Stomach smooth muscle (tissue), 2 donors: ENCODE results near the gene C1orf174.

Source experiments
- H3K27ac ChIP-seq: one replicate; pipeline ENCODE4 v1.7.0; 2013; ENCODE audit warnings: mild to moderate bottlenecking, low read length, inconsistent platforms
- H3K27me3 ChIP-seq, 2 donors: one replicate each; pipeline ENCODE4 v1.7.0; 2013; ENCODE audit warnings: low read length in 2 of 2; ENCODE audit not compliant: insufficient read depth in 2 of 2, control insufficient read depth in 1 of 2
- H3K36me3 ChIP-seq, 2 donors: one replicate each; pipeline ENCODE4 v1.7.0; 2013; ENCODE audit warnings: low read length in 2 of 2; ENCODE audit not compliant: control insufficient read depth in 2 of 2, insufficient read depth in 2 of 2
- H3K4me1 ChIP-seq: one replicate; pipeline ENCODE4 v1.7.0; 2013; ENCODE audit warnings: low read length; ENCODE audit not compliant: control insufficient read depth, insufficient read depth
- H3K4me3 ChIP-seq, 2 donors: one replicate each; pipeline ENCODE4 v1.7.0; 2013; ENCODE audit warnings: low read length in 2 of 2
- H3K9ac ChIP-seq, 2 donors: one replicate each; pipeline ENCODE4 v1.7.0; 2013; ENCODE audit warnings: low read length in 2 of 2, mild to moderate bottlenecking in 1 of 2
- H3K9me3 ChIP-seq, 2 donors: one replicate each; pipeline ENCODE4 v1.7.0; 2013; ENCODE audit warnings: low read length in 2 of 2; ENCODE audit not compliant: control insufficient read depth in 2 of 2
- donor health status: healthy.
- donor health status: Pancreatic carcinoma.

The C1orf174 gene

GRCh38 chr1:3940081-3940753 is 40.1 kb upstream of the C1orf174 start:
- Histone ChIP-seq H3K27ac (no peak overlapping the region), H3K27me3 (peaks cover 11 to 12% of the 10 kb centered on the region in 2 donors), H3K4me1 (no peaks in the 10 kb centered on the region), H3K9me3 (peaks cover 0 to 3% of the 10 kb centered on the region in 2 donors), H3K4me3 (no peak overlapping the region), H3K36me3 (no peaks in the 10 kb centered on the region), H3K9ac (no peak overlapping the region)

- Histone ChIP-seq H3K27ac (no peak overlapping the region), H3K4me1 (no peaks in the 10 kb centered on the region), H3K9me3 (peaks cover 0 to 3% of the 10 kb centered on the region in 2 donors), H3K9ac (no peak overlapping the region), H3K27me3 (peaks cover 8 to 11% of the 10 kb centered on the region in 2 donors), H3K36me3 (no peaks in the 10 kb centered on the region), H3K4me3 (no peak overlapping the region)
Measured at GRCh38 chr1:3939242-3940080, 39.4 kb upstream of the C1orf174 start.

GRCh38 chr1:3932156-3932919 is 32.3 kb upstream of the C1orf174 start:
- Histone ChIP-seq H3K9ac (no peak overlapping the region), H3K27ac (no peak overlapping the region), H3K9me3 (peaks cover 2 to 3% of the 10 kb centered on the region in 2 donors), H3K36me3 (no peaks in the 10 kb centered on the region), H3K4me1 (no peaks in the 10 kb centered on the region), H3K27me3 (peaks cover 4 to 11% of the 10 kb centered on the region in 2 donors), H3K4me3 (no peak overlapping the region)

GRCh38 chr1:3931007-3931912 is 31.2 kb upstream of the C1orf174 start:
- Histone ChIP-seq H3K9me3 (peaks cover 2 to 3% of the 10 kb centered on the region in 2 donors), H3K4me3 (no peak overlapping the region), H3K27ac (no peak overlapping the region), H3K36me3 (no peaks in the 10 kb centered on the region), H3K4me1 (no peaks in the 10 kb centered on the region), H3K27me3 (peaks cover 4 to 12% of the 10 kb centered on the region in 2 donors), H3K9ac (no peak overlapping the region)

- Histone ChIP-seq H3K27ac (no peak overlapping the region), H3K36me3 (no peaks in the 10 kb centered on the region), H3K9ac (no peak overlapping the region), H3K9me3 (peaks cover 1 to 2% of the 10 kb centered on the region in 2 donors), H3K4me1 (no peaks in the 10 kb centered on the region), H3K27me3 (peaks cover 4 to 16% of the 10 kb centered on the region in 2 donors), H3K4me3 (no peak overlapping the region)
Measured at GRCh38 chr1:3930301-3931006, 30.4 kb upstream of the C1orf174 start.

GRCh38 chr1:3929126-3929525 is 29.1 kb upstream of the C1orf174 start:
- H3K9ac ChIP-seq = no peak overlapping the region

GRCh38 chr1:3928586-3928985 is 28.5 kb upstream of the C1orf174 start:
- Histone ChIP-seq H3K4me3 (no peak overlapping the region), H3K9me3 (peaks cover 0 to 2% of the 10 kb centered on the region in 2 donors), H3K27me3 (peaks cover 4 to 21% of the 10 kb centered on the region in 2 donors), H3K36me3 (no peaks in the 10 kb centered on the region), H3K27ac (no peak overlapping the region), H3K9ac (no peak overlapping the region), H3K4me1 (no peaks in the 10 kb centered on the region)

More at GRCh38 chr1:3929126-3929525, 29.1 kb upstream of the C1orf174 start:
- Histone ChIP-seq H3K36me3 (no peaks in the 10 kb centered on the region), H3K27ac (no peak overlapping the region), H3K4me3 (no peak overlapping the region), H3K27me3 (peaks cover 4 to 21% of the 10 kb centered on the region in 2 donors), H3K4me1 (no peaks in the 10 kb centered on the region), H3K9me3 (peaks cover 0 to 2% of the 10 kb centered on the region in 2 donors)

GRCh38 chr1:3926956-3927355 is 26.9 kb upstream of the C1orf174 start:
- no peaks in the 10 kb centered on the region for H3K36me3 ChIP-seq
- H3K4me1 ChIP-seq = no peaks in the 10 kb centered on the region
- peaks cover 0 to 2% of the 10 kb centered on the region in 2 donors for H3K9me3 ChIP-seq
- H3K27ac ChIP-seq = no peak overlapping the region
- peaks cover 4 to 18% of the 10 kb centered on the region in 2 donors for H3K27me3 ChIP-seq
- H3K4me3 ChIP-seq = no peak overlapping the region
- H3K9ac ChIP-seq = no peak overlapping the region

GRCh38 chr1:3925762-3926161 is 25.7 kb upstream of the C1orf174 start:
- Histone ChIP-seq H3K27ac (no peak overlapping the region), H3K36me3 (no peaks in the 10 kb centered on the region), H3K27me3 (peaks cover 0 to 13% of the 10 kb centered on the region in 2 donors), H3K4me3 (no peak overlapping the region), H3K9me3 (peaks cover 0 to 2% of the 10 kb centered on the region in 2 donors), H3K4me1 (no peaks in the 10 kb centered on the region), H3K9ac (no peak overlapping the region)
